ENCODE results near the gene PRKN.

- no peak for TF ChIP-seq CTCF (IDR thresholded peaks at IDR 0.05)
- TF ChIP-seq POLR2A (IDR thresholded peaks at IDR 0.05) = no peak
These were observed 1056.4 kb downstream of the PRKN start for GRCh38 chr6:161671117-161671516.
